Muscle of leg (tissue), 11 donors: ENCODE data around the gene SLC7A6OS. TPM values are rescaled to one million over a fixed set of nuclear protein-coding genes. Genes with fewer than 3 reads are reported as not detected.

Source experiments
- DNase-seq: peaks from one replicate; pipeline ENCODE4 v3.0.0; 2013
- H3K27ac ChIP-seq: one replicate; pipeline ENCODE4 v1.5.1; 2013; ENCODE audit warnings: mild to moderate bottlenecking, low read length, control low read depth
- H3K27me3 ChIP-seq: one replicate; pipeline ENCODE4 v1.6.1; 2013; ENCODE audit warnings: low read length; ENCODE audit not compliant: control insufficient read depth, insufficient read depth
- H3K36me3 ChIP-seq: one replicate; pipeline ENCODE4 v1.6.1; 2013; ENCODE audit warnings: low read length; ENCODE audit not compliant: control insufficient read depth, insufficient read depth
- H3K4me1 ChIP-seq: one replicate; pipeline ENCODE4 v1.6.1; 2013; ENCODE audit warnings: low read length; ENCODE audit not compliant: control insufficient read depth, insufficient read depth
- H3K4me3 ChIP-seq: one replicate; pipeline ENCODE4 v1.5.1; 2013; ENCODE audit warnings: low read length, control low read depth
- H3K9me3 ChIP-seq: replicated peaks from 2 replicates; pipeline ENCODE4 v1.6.1; 2013; ENCODE audit warnings: low read depth, low read length; ENCODE audit not compliant: control insufficient read depth
- WGBS: methylation state at CpG from one replicate; pipeline ENCODE4 v1.1.5; 2013; ENCODE audit warnings: missing lambda C conversion rate; ENCODE audit not compliant: insufficient coverage; 5-methylcytosine and 5-hydroxymethylcytosine counted together
- polyA plus RNA-seq, 8 donors: library from polyadenylated mRNA; unstranded; fragments of 120-200 nt; gene quantifications; one replicate each; pipeline versions ENCODE4 v1.2.1 to v1.2.3, GENCODE V29; 2013; ENCODE audit warnings: inconsistent platforms in 1 of 8, low replicate concordance in 1 of 8; ENCODE audit not compliant: insufficient read length in 8 of 8, insufficient read depth in 1 of 8
- total RNA-seq: library from RNA; stranded (reverse); fragments of 120-200 nt; gene quantifications from one replicate; pipeline ENCODE4 v1.2.4, GENCODE V29; 2013

SLC7A6OS gene
- total and polyA plus RNA-seq, 9 donors: 12.5 to 17.1 (median 14.3) TPM

- Histone ChIP-seq H3K27ac (no peak overlapping the region), H3K27me3 (no peaks in the 10 kb centered on the region), H3K9me3 (no peaks in the 10 kb centered on the region), H3K36me3 (peaks cover 86% of the 10 kb centered on the region), H3K4me1 (peaks cover 4% of the 10 kb centered on the region), H3K4me3 (no peak overlapping the region)
- DNase-seq: no peak
- 82% methylated on average over 4 of the region's 11 CpGs for WGBS
Observed at GRCh38 chr16:68299571-68300453, 10.9 kb downstream of the SLC7A6OS start.

- H3K4me1 ChIP-seq: peaks cover 4% of the 10 kb centered on the region
- peak overlapping the region; percentile 31 for H3K27ac ChIP-seq
- H3K9me3 ChIP-seq: no peaks in the 10 kb centered on the region
- H3K36me3 ChIP-seq: peaks cover 89% of the 10 kb centered on the region
- H3K27me3 ChIP-seq: no peaks in the 10 kb centered on the region
- no peak overlapping the region for H3K4me3 ChIP-seq
- WGBS: 51% methylated on average over 4 of the region's 5 CpGs
- peak; percentile 63 for DNase-seq
Observed at GRCh38 chr16:68298907-68299561, 11.7 kb downstream of the SLC7A6OS start.

- 100% methylated on average over 1 of the region's 3 CpGs for WGBS
- H3K4me1 ChIP-seq: peaks cover 4% of the 10 kb centered on the region
Observed at GRCh38 chr16:68298312-68298711, 12.4 kb downstream of the SLC7A6OS start.

GRCh38 chr16:68297908-68298307, 12.8 kb downstream of the SLC7A6OS start:
- Histone ChIP-seq H3K27ac (no peak overlapping the region), H3K9me3 (no peaks in the 10 kb centered on the region), H3K4me3 (no peak overlapping the region), H3K27me3 (no peaks in the 10 kb centered on the region), H3K4me1 (peaks cover 4% of the 10 kb centered on the region), H3K36me3 (peaks cover 89% of the 10 kb centered on the region)
- DNase-seq: no peak
- WGBS: 100% methylated on average over 1 of the region's 3 CpGs

More at GRCh38 chr16:68298312-68298711, 12.4 kb downstream of the SLC7A6OS start:
- H3K4me3 ChIP-seq: no peak overlapping the region
- no peaks in the 10 kb centered on the region for H3K27me3 ChIP-seq
- H3K36me3 ChIP-seq: peaks cover 89% of the 10 kb centered on the region
- no peak for DNase-seq
- H3K27ac ChIP-seq: no peak overlapping the region
- no peaks in the 10 kb centered on the region for H3K9me3 ChIP-seq

- Histone ChIP-seq H3K27me3 (no peaks in the 10 kb centered on the region), H3K27ac (no peak overlapping the region), H3K9me3 (no peaks in the 10 kb centered on the region), H3K4me3 (no peak overlapping the region), H3K4me1 (peaks cover 4% of the 10 kb centered on the region), H3K36me3 (peaks cover 86% of the 10 kb centered on the region)
- WGBS: 88% methylated on average over 5 of the region's 6 CpGs
- no peak for DNase-seq
Observed at GRCh38 chr16:68296693-68297092, 14.1 kb downstream of the SLC7A6OS start.

- no peaks in the 10 kb centered on the region for H3K9me3 ChIP-seq
- H3K4me1 ChIP-seq: peaks cover 4% of the 10 kb centered on the region
- peaks cover 86% of the 10 kb centered on the region for H3K36me3 ChIP-seq
- H3K27ac ChIP-seq: no peak overlapping the region
- H3K4me3 ChIP-seq: no peak overlapping the region
- 79% methylated on average over 12 of the region's 12 CpGs for WGBS
- DNase-seq: no peak
- H3K27me3 ChIP-seq: no peaks in the 10 kb centered on the region
Observed at GRCh38 chr16:68296291-68296690, 14.5 kb downstream of the SLC7A6OS start.

GRCh38 chr16:68292425-68292824, 18.3 kb downstream of the SLC7A6OS start:
- H3K4me3 ChIP-seq: no peak overlapping the region
- H3K4me1 ChIP-seq: peaks cover 4% of the 10 kb centered on the region
- no peak overlapping the region for H3K27ac ChIP-seq
- whole genome bisulfite sequencing: 67% methylated on average over 1 of the region's 5 CpGs
- no peaks in the 10 kb centered on the region for H3K27me3 ChIP-seq
- H3K36me3 ChIP-seq: peaks cover 75% of the 10 kb centered on the region
- DNase-seq: no peak
- no peaks in the 10 kb centered on the region for H3K9me3 ChIP-seq

- no peak overlapping the region for H3K4me3 ChIP-seq
- H3K27ac ChIP-seq: no peak overlapping the region
- H3K9me3 ChIP-seq: no peaks in the 10 kb centered on the region
- WGBS: 75% methylated on average over 3 of the region's 4 CpGs
- H3K27me3 ChIP-seq: no peaks in the 10 kb centered on the region
- DNase-seq: no peak
- H3K4me1 ChIP-seq: peaks cover 4% of the 10 kb centered on the region
- peaks cover 68% of the 10 kb centered on the region for H3K36me3 ChIP-seq
Observed at GRCh38 chr16:68291227-68291626, 19.5 kb downstream of the SLC7A6OS start.

GRCh38 chr16:68290450-68290849, 20.3 kb downstream of the SLC7A6OS start:
- peaks cover 6% of the 10 kb centered on the region for H3K4me1 ChIP-seq
- DNase-seq: no peak
- H3K27me3 ChIP-seq: no peaks in the 10 kb centered on the region
- H3K27ac ChIP-seq: peak overlapping the region; percentile 42
- 63% methylated on average over 3 of the region's 6 CpGs for WGBS
- no peaks in the 10 kb centered on the region for H3K9me3 ChIP-seq
- H3K36me3 ChIP-seq: peaks cover 63% of the 10 kb centered on the region
- no peak overlapping the region for H3K4me3 ChIP-seq

GRCh38 chr16:68289621-68290329, 21.0 kb downstream of the SLC7A6OS start:
- Histone ChIP-seq H3K4me3 (no peak overlapping the region), H3K4me1 (peaks cover 11% of the 10 kb centered on the region), H3K9me3 (no peaks in the 10 kb centered on the region), H3K27ac (peak overlapping the region; percentile 42), H3K27me3 (no peaks in the 10 kb centered on the region), H3K36me3 (peaks cover 58% of the 10 kb centered on the region)
- no peak for DNase-seq
- WGBS: 71% methylated on average over 2 of the region's 4 CpGs
